GM23338 (cell line): ENCODE measurements around the gene SLC2A13.

Source experiments
- CREB1 ChIP-seq: fragments of 250-450 bp; sonication (Bioruptor Pico); IDR thresholded peaks from 2 replicates; pipeline ENCODE4 v1.5.0; 2020; ENCODE audit warnings: low read depth, mild to moderate bottlenecking, moderate library complexity
- EZH2 ChIP-seq: fragments of 200-600 bp; sonication (generic); IDR thresholded peaks from one replicate; pipeline ENCODE4 v1.8.0; 2017; ENCODE audit warnings: antibody characterized with exemption, mild to moderate bottlenecking, low read depth; ENCODE audit not compliant: unreplicated experiment
- EZH2phosphoT487 ChIP-seq: fragments of 200-600 bp; sonication (generic); IDR thresholded peaks from one replicate; pipeline ENCODE4 v1.8.1; 2018; ENCODE audit warnings: antibody characterized with exemption; ENCODE audit not compliant: unreplicated experiment
- JUNB ChIP-seq: IDR thresholded peaks from one replicate; pipeline ENCODE4 v1.6.1; 2016; ENCODE audit warnings: antibody characterized with exemption; ENCODE audit not compliant: unreplicated experiment
- NANOG ChIP-seq: IDR thresholded peaks from 2 replicates; pipeline ENCODE4 v1.6.1; 2016; ENCODE audit warnings: antibody characterized with exemption, borderline replicate concordance
- POLR2AphosphoS5 ChIP-seq: IDR thresholded peaks from 2 replicates; pipeline ENCODE4 v1.6.1; 2016; ENCODE audit warnings: antibody characterized with exemption, low read depth
- STAT1 ChIP-seq: IDR thresholded peaks from one replicate; pipeline ENCODE4 v1.6.1; 2016; ENCODE audit warnings: antibody characterized with exemption; ENCODE audit not compliant: unreplicated experiment
- ZNF114 ChIP-seq: fragments of 250-450 bp; sonication (Bioruptor Pico); IDR thresholded peaks from 2 replicates; pipeline ENCODE4 v1.5.0; 2020; ENCODE audit warnings: mild to moderate bottlenecking, moderate library complexity
- TF ChIP-seq, protein P1 (sequence below), 2 experiments: fragments of 200-600 bp in 1 of 2; sonication (generic) in 1 of 2; conservative IDR thresholded peaks; 2 replicates each; pipeline versions ENCODE4 v1.5.1 to v1.6.1; 2016 to 2017; ENCODE audit warnings: antibody characterized with exemption in 2 of 2, low read depth in 2 of 2, mild to moderate bottlenecking in 2 of 2, moderate library complexity in 1 of 2
- TF ChIP-seq, protein P2 (sequence below): IDR thresholded peaks from one replicate; pipeline ENCODE4 v1.6.1; 2018; ENCODE audit warnings: antibody characterized with exemption; ENCODE audit not compliant: unreplicated experiment
- TF ChIP-seq, protein P3 (sequence below): fragments of 250-450 bp; sonication (Bioruptor Pico); IDR thresholded peaks from 2 replicates; pipeline ENCODE4 v1.5.0; 2020; ENCODE audit warnings: mild to moderate bottlenecking, moderate library complexity
- TF ChIP-seq, protein P4 (sequence below): IDR thresholded peaks from 2 replicates; pipeline ENCODE4 v1.6.1; 2016; ENCODE audit warnings: antibody characterized with exemption

DNA sequence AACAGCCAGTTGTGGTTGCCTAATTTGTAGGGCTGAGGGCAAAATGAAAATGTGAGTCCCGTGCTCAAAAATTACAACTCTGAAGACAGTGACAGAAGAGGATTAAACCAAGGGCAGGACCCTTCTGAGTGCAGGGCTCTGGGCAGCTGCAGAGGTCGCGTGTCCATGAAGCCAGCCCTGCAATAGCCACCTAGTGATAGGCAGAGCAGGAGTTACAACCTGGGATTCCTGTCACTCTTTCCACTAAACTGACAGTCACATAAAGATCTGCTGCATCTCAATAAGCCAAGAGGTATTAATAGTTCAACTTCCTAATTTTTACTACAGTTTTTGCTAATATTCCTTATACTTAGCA lies 94.1 kb downstream of the SLC2A13 start:
- TF ChIP-seq, protein P1, sequence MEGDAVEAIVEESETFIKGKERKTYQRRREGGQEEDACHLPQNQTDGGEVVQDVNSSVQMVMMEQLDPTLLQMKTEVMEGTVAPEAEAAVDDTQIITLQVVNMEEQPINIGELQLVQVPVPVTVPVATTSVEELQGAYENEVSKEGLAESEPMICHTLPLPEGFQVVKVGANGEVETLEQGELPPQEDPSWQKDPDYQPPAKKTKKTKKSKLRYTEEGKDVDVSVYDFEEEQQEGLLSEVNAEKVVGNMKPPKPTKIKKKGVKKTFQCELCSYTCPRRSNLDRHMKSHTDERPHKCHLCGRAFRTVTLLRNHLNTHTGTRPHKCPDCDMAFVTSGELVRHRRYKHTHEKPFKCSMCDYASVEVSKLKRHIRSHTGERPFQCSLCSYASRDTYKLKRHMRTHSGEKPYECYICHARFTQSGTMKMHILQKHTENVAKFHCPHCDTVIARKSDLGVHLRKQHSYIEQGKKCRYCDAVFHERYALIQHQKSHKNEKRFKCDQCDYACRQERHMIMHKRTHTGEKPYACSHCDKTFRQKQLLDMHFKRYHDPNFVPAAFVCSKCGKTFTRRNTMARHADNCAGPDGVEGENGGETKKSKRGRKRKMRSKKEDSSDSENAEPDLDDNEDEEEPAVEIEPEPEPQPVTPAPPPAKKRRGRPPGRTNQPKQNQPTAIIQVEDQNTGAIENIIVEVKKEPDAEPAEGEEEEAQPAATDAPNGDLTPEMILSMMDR (conservative IDR thresholded peaks at IDR 0.05; ENCODE audit: low read depth in 2 of 2) = no peak
- TF ChIP-seq CREB1 = no peak
- TF ChIP-seq POLR2AphosphoS5 = no peak
- TF ChIP-seq EZH2 = no peak
- no peak for TF ChIP-seq JUNB
- TF ChIP-seq EZH2phosphoT487 = no peak
- TF ChIP-seq, protein P2, sequence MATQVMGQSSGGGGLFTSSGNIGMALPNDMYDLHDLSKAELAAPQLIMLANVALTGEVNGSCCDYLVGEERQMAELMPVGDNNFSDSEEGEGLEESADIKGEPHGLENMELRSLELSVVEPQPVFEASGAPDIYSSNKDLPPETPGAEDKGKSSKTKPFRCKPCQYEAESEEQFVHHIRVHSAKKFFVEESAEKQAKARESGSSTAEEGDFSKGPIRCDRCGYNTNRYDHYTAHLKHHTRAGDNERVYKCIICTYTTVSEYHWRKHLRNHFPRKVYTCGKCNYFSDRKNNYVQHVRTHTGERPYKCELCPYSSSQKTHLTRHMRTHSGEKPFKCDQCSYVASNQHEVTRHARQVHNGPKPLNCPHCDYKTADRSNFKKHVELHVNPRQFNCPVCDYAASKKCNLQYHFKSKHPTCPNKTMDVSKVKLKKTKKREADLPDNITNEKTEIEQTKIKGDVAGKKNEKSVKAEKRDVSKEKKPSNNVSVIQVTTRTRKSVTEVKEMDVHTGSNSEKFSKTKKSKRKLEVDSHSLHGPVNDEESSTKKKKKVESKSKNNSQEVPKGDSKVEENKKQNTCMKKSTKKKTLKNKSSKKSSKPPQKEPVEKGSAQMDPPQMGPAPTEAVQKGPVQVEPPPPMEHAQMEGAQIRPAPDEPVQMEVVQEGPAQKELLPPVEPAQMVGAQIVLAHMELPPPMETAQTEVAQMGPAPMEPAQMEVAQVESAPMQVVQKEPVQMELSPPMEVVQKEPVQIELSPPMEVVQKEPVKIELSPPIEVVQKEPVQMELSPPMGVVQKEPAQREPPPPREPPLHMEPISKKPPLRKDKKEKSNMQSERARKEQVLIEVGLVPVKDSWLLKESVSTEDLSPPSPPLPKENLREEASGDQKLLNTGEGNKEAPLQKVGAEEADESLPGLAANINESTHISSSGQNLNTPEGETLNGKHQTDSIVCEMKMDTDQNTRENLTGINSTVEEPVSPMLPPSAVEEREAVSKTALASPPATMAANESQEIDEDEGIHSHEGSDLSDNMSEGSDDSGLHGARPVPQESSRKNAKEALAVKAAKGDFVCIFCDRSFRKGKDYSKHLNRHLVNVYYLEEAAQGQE = no peak
- TF ChIP-seq ZNF114 (CRISPR knock-in tag) = no peak
- no peak for TF ChIP-seq STAT1
- TF ChIP-seq, protein P3, sequence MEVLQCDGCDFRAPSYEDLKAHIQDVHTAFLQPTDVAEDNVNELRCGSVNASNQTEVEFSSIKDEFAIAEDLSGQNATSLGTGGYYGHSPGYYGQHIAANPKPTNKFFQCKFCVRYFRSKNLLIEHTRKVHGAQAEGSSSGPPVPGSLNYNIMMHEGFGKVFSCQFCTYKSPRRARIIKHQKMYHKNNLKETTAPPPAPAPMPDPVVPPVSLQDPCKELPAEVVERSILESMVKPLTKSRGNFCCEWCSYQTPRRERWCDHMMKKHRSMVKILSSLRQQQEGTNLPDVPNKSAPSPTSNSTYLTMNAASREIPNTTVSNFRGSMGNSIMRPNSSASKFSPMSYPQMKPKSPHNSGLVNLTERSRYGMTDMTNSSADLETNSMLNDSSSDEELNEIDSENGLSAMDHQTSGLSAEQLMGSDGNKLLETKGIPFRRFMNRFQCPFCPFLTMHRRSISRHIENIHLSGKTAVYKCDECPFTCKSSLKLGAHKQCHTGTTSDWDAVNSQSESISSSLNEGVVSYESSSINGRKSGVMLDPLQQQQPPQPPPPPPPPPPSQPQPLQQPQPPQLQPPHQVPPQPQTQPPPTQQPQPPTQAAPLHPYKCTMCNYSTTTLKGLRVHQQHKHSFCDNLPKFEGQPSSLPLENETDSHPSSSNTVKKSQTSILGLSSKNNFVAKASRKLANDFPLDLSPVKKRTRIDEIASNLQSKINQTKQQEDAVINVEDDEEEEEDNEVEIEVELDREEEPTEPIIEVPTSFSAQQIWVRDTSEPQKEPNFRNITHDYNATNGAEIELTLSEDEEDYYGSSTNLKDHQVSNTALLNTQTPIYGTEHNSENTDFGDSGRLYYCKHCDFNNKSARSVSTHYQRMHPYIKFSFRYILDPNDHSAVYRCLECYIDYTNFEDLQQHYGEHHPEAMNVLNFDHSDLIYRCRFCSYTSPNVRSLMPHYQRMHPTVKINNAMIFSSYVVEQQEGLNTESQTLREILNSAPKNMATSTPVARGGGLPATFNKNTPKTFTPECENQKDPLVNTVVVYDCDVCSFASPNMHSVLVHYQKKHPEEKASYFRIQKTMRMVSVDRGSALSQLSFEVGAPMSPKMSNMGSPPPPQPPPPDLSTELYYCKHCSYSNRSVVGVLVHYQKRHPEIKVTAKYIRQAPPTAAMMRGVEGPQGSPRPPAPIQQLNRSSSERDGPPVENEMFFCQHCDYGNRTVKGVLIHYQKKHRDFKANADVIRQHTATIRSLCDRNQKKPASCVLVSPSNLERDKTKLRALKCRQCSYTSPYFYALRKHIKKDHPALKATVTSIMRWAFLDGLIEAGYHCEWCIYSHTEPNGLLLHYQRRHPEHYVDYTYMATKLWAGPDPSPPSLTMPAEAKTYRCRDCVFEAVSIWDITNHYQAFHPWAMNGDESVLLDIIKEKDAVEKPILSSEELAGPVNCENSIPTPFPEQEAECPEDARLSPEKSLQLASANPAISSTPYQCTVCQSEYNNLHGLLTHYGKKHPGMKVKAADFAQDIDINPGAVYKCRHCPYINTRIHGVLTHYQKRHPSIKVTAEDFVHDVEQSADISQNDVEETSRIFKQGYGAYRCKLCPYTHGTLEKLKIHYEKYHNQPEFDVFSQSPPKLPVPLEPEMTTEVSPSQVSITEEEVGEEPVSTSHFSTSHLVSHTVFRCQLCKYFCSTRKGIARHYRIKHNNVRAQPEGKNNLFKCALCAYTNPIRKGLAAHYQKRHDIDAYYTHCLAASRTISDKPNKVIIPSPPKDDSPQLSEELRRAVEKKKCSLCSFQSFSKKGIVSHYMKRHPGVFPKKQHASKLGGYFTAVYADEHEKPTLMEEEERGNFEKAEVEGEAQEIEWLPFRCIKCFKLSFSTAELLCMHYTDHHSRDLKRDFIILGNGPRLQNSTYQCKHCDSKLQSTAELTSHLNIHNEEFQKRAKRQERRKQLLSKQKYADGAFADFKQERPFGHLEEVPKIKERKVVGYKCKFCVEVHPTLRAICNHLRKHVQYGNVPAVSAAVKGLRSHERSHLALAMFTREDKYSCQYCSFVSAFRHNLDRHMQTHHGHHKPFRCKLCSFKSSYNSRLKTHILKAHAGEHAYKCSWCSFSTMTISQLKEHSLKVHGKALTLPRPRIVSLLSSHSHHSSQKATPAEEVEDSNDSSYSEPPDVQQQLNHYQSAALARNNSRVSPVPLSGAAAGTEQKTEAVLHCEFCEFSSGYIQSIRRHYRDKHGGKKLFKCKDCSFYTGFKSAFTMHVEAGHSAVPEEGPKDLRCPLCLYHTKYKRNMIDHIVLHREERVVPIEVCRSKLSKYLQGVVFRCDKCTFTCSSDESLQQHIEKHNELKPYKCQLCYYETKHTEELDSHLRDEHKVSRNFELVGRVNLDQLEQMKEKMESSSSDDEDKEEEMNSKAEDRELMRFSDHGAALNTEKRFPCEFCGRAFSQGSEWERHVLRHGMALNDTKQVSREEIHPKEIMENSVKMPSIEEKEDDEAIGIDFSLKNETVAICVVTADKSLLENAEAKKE (CRISPR knock-in tag) = no peak
- TF ChIP-seq NANOG = no peak
- TF ChIP-seq, protein P4, sequence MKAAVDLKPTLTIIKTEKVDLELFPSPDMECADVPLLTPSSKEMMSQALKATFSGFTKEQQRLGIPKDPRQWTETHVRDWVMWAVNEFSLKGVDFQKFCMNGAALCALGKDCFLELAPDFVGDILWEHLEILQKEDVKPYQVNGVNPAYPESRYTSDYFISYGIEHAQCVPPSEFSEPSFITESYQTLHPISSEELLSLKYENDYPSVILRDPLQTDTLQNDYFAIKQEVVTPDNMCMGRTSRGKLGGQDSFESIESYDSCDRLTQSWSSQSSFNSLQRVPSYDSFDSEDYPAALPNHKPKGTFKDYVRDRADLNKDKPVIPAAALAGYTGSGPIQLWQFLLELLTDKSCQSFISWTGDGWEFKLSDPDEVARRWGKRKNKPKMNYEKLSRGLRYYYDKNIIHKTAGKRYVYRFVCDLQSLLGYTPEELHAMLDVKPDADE = no peak
